ENCODE measurements around the gene NKD2. TPM values are rescaled to one million over a fixed set of nuclear protein-coding genes. Genes with fewer than 3 reads are reported as not detected.

The NKD2 gene
- total RNA-seq, 1 donor from 2014 or later = 41.7 TPM

DNA sequence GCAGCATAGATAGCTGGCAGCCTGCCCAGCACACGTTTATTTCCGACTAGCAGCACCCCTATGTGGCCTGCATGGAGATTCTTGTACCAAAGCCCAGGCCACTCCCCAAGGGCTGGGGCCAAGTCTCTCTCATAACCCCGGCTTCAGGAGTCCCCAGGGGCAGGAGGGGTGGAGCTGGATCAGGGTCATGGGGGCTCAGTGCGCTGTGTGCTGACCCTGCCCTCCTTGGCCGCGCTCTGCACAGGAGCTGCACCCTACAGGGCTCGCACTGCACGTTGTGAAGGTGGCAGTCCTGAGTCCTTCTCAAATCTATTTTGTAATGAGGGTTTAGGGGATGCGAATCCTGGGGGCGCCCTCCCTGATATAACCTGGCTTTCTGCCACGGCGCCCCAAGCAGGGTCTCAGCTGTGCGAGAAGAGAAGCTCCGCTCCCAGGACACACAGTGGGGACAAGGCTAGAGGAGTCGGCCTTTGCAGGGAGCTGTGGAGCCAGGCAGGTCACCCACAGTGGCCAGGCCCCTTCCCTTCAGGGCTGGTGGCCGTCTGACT is 28.6 kb downstream of the NKD2 start:
- peaks cover 21% of the 10 kb centered on the region for H3K9me3 Mint-ChIP-seq (ENCODE audit: unreplicated experiment)
- no peak overlapping the region for H3K27ac Mint-ChIP-seq (ENCODE audit: unreplicated experiment)
- peaks cover 13% of the 10 kb centered on the region for H3K27me3 Mint-ChIP-seq (ENCODE audit: unreplicated experiment)
- peak; percentile 19 for DNase-seq
- H3K4me1 Mint-ChIP-seq (ENCODE audit: low read depth, unreplicated experiment) = no peaks in the 10 kb centered on the region
- TF ChIP-seq CTCF (IDR thresholded peaks at IDR 0.05; ENCODE audit: partially characterized antibody, unreplicated experiment) = no peak
- H3K36me3 Mint-ChIP-seq (ENCODE audit: unreplicated experiment) = peaks cover 14% of the 10 kb centered on the region
- no peak overlapping the region for H3K4me3 Mint-ChIP-seq (ENCODE audit: unreplicated experiment)

DNA sequence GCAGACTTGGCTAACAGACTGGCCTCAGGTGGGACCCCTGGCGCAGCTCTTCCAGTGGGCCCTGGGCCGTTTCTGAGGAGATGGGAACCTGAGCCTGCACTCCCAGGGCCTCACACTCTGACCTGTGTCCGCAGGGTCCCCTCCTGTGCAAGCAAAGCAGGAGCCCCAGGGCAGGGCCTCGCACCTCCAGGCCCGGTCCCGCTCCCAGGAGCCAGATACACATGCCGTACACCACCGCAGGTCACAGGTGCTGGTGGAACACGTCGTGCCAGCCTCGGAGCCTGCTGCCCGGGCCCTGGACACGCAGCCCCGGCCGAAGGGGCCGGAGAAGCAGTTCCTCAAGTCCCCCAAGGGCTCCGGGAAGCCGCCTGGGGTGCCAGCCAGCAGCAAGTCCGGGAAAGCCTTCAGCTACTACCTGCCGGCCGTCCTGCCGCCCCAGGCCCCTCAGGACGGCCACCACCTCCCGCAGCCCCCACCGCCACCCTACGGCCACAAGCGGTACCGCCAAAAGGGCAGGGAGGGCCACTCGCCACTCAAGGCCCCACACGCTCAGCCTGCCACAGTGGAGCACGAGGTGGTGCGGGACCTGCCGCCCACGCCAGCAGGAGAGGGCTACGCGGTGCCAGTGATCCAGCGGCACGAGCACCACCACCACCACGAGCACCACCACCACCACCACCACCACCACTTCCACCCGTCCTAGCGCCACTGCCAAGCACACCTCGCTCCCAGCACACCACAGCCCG is 29.2 kb downstream of the NKD2 start:
- Mint-ChIP-seq H3K36me3 (ENCODE audit: unreplicated experiment) (peaks cover 14% of the 10 kb centered on the region), H3K9me3 (ENCODE audit: unreplicated experiment) (peaks cover 21% of the 10 kb centered on the region), H3K4me1 (ENCODE audit: low read depth, unreplicated experiment) (no peaks in the 10 kb centered on the region), H3K27me3 (ENCODE audit: unreplicated experiment) (peaks cover 13% of the 10 kb centered on the region), H3K4me3 (ENCODE audit: unreplicated experiment) (no peak overlapping the region), H3K27ac (ENCODE audit: unreplicated experiment) (no peak overlapping the region)
- no peak for TF ChIP-seq CTCF (IDR thresholded peaks at IDR 0.05; ENCODE audit: partially characterized antibody, unreplicated experiment)
- peak; percentile 14 for DNase-seq

GRCh38 chr5:1038417-1039209 is 30.0 kb downstream of the NKD2 start:
- Mint-ChIP-seq H3K4me3 (ENCODE audit: unreplicated experiment) (no peak overlapping the region), H3K9me3 (ENCODE audit: unreplicated experiment) (peaks cover 21% of the 10 kb centered on the region), H3K27me3 (ENCODE audit: unreplicated experiment) (peaks cover 13% of the 10 kb centered on the region), H3K27ac (ENCODE audit: unreplicated experiment) (no peak overlapping the region), H3K36me3 (ENCODE audit: unreplicated experiment) (peaks cover 14% of the 10 kb centered on the region), H3K4me1 (ENCODE audit: low read depth, unreplicated experiment) (no peaks in the 10 kb centered on the region)
- TF ChIP-seq CTCF (IDR thresholded peaks at IDR 0.05; ENCODE audit: partially characterized antibody, unreplicated experiment) = no peak
- DNase-seq = no peak

DNA sequence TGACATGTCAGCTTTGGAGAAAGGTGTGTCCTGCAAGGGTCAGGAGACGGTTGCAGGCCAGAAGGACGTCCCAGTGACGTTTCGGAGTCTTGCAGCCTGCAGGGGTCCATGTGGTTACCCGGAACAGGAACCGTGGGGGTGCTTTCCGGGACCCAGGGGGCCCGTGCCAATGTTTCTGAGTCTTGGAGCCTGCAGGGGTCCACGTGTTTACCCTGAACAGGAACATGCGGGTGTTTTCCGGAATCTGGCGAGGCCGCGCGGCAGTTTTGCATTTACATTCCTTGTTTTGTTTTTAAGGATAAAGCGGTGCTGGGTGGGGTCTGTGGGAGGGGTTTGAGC is 30.6 kb downstream of the NKD2 start:
- no peaks in the 10 kb centered on the region for H3K4me1 Mint-ChIP-seq (ENCODE audit: low read depth, unreplicated experiment)
- DNase-seq = no peak
- H3K27ac Mint-ChIP-seq (ENCODE audit: unreplicated experiment) = no peak overlapping the region
- H3K27me3 Mint-ChIP-seq (ENCODE audit: unreplicated experiment) = peaks cover 11% of the 10 kb centered on the region
- H3K36me3 Mint-ChIP-seq (ENCODE audit: unreplicated experiment) = peaks cover 11% of the 10 kb centered on the region
- peaks cover 21% of the 10 kb centered on the region for H3K9me3 Mint-ChIP-seq (ENCODE audit: unreplicated experiment)
- no peak for TF ChIP-seq CTCF (IDR thresholded peaks at IDR 0.05; ENCODE audit: partially characterized antibody, unreplicated experiment)
- H3K4me3 Mint-ChIP-seq (ENCODE audit: unreplicated experiment) = no peak overlapping the region
